Fibroblast of lung (primary cell): Measurements from ENCODE around the gene GRK4. TPM values are rescaled to one million over a fixed set of nuclear protein-coding genes. Genes with fewer than 3 reads are reported as not detected.
A peak's percentile ranks its signal among the peaks of the same experiment; 100 is the strongest.

Experiments used
- DNase-seq, 2 donors: peaks; one replicate each; pipeline versions ENCODE4 v3.0.0 to v3.0.0-alpha.2; 2010; ENCODE audit warnings: low read depth in 2 of 2
- H2AFZ ChIP-seq: 2 replicates; pipeline ENCODE4 v1.5.1; 2012; ENCODE audit warnings: low read length, control low read depth, inconsistent platforms
- H3K27ac ChIP-seq: 2 replicates; pipeline ENCODE4 v1.5.1; 2011; ENCODE audit warnings: low read length, control low read depth; ENCODE audit not compliant: insufficient read depth
- H3K27me3 ChIP-seq: 2 replicates; pipeline ENCODE4 v1.5.1; 2011; ENCODE audit warnings: mild to moderate bottlenecking, low read length; ENCODE audit not compliant: control insufficient read depth, insufficient read depth
- H3K36me3 ChIP-seq: 2 replicates; pipeline ENCODE4 v1.5.1; 2011; ENCODE audit warnings: low read length; ENCODE audit not compliant: control insufficient read depth, insufficient read depth
- H3K4me1 ChIP-seq: 2 replicates; pipeline ENCODE4 v1.5.1; 2011; ENCODE audit warnings: low read length; ENCODE audit not compliant: control insufficient read depth, insufficient read depth; ENCODE audit errors: extremely low read depth
- H3K4me2 ChIP-seq: 2 replicates; pipeline ENCODE4 v1.5.1; 2011; ENCODE audit warnings: low read length, control low read depth; ENCODE audit not compliant: insufficient read depth; ENCODE audit errors: extremely low read depth
- H3K4me3 ChIP-seq, 4 experiments: fragments of 200-600 bp in 1 of 4; sonication (generic) in 1 of 4; replicated peaks in 1 of 4; 2 replicates each; pipeline ENCODE4 v1.5.1; 2011 to 2016; ENCODE audit warnings: low read length in 4 of 4, low read depth in 3 of 4, mild to moderate bottlenecking in 3 of 4, control low read depth in 2 of 4, inconsistent platforms in 1 of 4, mixed read lengths in 1 of 4; ENCODE audit not compliant: insufficient read depth in 1 of 4; ENCODE audit errors: control extremely low read depth in 1 of 4
- H3K79me2 ChIP-seq: 2 replicates; pipeline ENCODE4 v1.5.1; 2012; ENCODE audit warnings: mild to moderate bottlenecking, low read length, inconsistent platforms; ENCODE audit not compliant: control insufficient read depth, insufficient read depth
- H3K9ac ChIP-seq: 2 replicates; pipeline ENCODE4 v1.5.1; 2011; ENCODE audit warnings: mild to moderate bottlenecking, low read length, control low read depth; ENCODE audit not compliant: insufficient read depth
- H3K9me3 ChIP-seq: 2 replicates; pipeline ENCODE4 v1.5.1; 2012; ENCODE audit warnings: low read depth, low read length; ENCODE audit not compliant: control insufficient read depth, insufficient read depth
- H4K20me1 ChIP-seq: 2 replicates; pipeline ENCODE4 v1.5.1; 2011; ENCODE audit warnings: low read length; ENCODE audit not compliant: control insufficient read depth, insufficient read depth; ENCODE audit errors: extremely low read depth
- CTCF ChIP-seq, 2 donors: IDR thresholded peaks in 1 of 2; conservative IDR thresholded peaks in 1 of 2; 1 replicate in 1 of 2; 2 replicates in 1 of 2; pipeline ENCODE4 v1.5.1; 2011 to 2012; ENCODE audit warnings: low read length in 2 of 2, control low read depth in 1 of 2, inconsistent platforms in 1 of 2, low read depth in 1 of 2, mild to moderate bottlenecking in 1 of 2
- EZH2 ChIP-seq: IDR thresholded peaks from 2 replicates; pipeline ENCODE4 v1.5.1; 2012; ENCODE audit warnings: low read length, control low read depth, mild to moderate bottlenecking; ENCODE audit errors: missing control alignments
- polyA plus RNA-seq, 2 donors: library from polyadenylated mRNA; depleted of rRNA in 1 of 2; stranded (reverse) in 1 of 2; unstranded in 1 of 2; fragments of >200 nt; gene quantifications; 2 replicates each; pipeline ENCODE4 v1.2.1, GENCODE V29; 2011 to 2012; ENCODE audit warnings: missing spikeins in 1 of 2
- total RNA-seq: library from RNA; depleted of rRNA; stranded (reverse); fragments of >200 nt; gene quantifications from 2 replicates; pipeline ENCODE4 v1.2.1, GENCODE V29; 2014

Gene GRK4
- total and polyA plus RNA-seq, 2 donors (not counting 1 experiment from before 2014, with no cell fraction given): 4.4 to 5.9 TPM

GRCh38 chr4:3013323-3013722 is 50.0 kb downstream of the GRK4 start:
- H3K4me3 ChIP-seq: no peak overlapping the region
- H3K27me3 ChIP-seq: no peaks in the 10 kb centered on the region
- H2AFZ ChIP-seq: no peak overlapping the region
- DNase-seq: no peak
- H3K9ac ChIP-seq: no peak overlapping the region
- no peak overlapping the region for H3K27ac ChIP-seq
- H3K4me2 ChIP-seq: no peak overlapping the region
- no peaks in the 10 kb centered on the region for H3K9me3 ChIP-seq
- no peaks in the 10 kb centered on the region for H3K36me3 ChIP-seq
- H3K4me1 ChIP-seq: peaks cover 9% of the 10 kb centered on the region
- H4K20me1 ChIP-seq: no peaks in the 10 kb centered on the region
- H3K79me2 ChIP-seq: no peaks in the 10 kb centered on the region
- TF ChIP-seq EZH2 (no peak), CTCF (conservative IDR thresholded peaks at IDR 0.05 in 1 of 2, IDR thresholded peaks at IDR 0.05 in 1 of 2; ENCODE audit: low read depth in 1 of 2, low read length in 2 of 2) (no peak)

GRCh38 chr4:3013839-3014350 is 50.5 kb downstream of the GRK4 start:
- H3K4me3 ChIP-seq: no peak overlapping the region
- no peak overlapping the region for H3K4me2 ChIP-seq
- no peak overlapping the region for H3K27ac ChIP-seq
- no peaks in the 10 kb centered on the region for H3K36me3 ChIP-seq
- no peaks in the 10 kb centered on the region for H3K27me3 ChIP-seq
- no peaks in the 10 kb centered on the region for H3K79me2 ChIP-seq
- H3K9ac ChIP-seq: no peak overlapping the region
- no peaks in the 10 kb centered on the region for H3K9me3 ChIP-seq
- TF ChIP-seq CTCF (conservative IDR thresholded peaks at IDR 0.05 in 1 of 2, IDR thresholded peaks at IDR 0.05 in 1 of 2; ENCODE audit: low read depth in 1 of 2, low read length in 2 of 2): no peak
- no peak for TF ChIP-seq EZH2
- no peak overlapping the region for H2AFZ ChIP-seq
- no peaks in the 10 kb centered on the region for H4K20me1 ChIP-seq
- no peak for DNase-seq
- peaks cover 9% of the 10 kb centered on the region for H3K4me1 ChIP-seq

- Histone ChIP-seq H3K9me3 (no peaks in the 10 kb centered on the region), H3K4me2 (no peak overlapping the region), H2AFZ (no peak overlapping the region), H3K79me2 (no peaks in the 10 kb centered on the region), H3K27ac (no peak overlapping the region), H3K27me3 (no peaks in the 10 kb centered on the region), H3K36me3 (no peaks in the 10 kb centered on the region), H4K20me1 (no peaks in the 10 kb centered on the region), H3K4me1 (no peaks in the 10 kb centered on the region), H3K9ac (no peak overlapping the region), H3K4me3 (no peak overlapping the region)
- TF ChIP-seq CTCF (conservative IDR thresholded peaks at IDR 0.05 in 1 of 2, IDR thresholded peaks at IDR 0.05 in 1 of 2; ENCODE audit: low read depth in 1 of 2, low read length in 2 of 2) (no peak), EZH2 (no peak)
- DNase-seq: peak in 1 of 2 donors; percentile 22
Measured at GRCh38 chr4:3016961-3017360, 53.6 kb downstream of the GRK4 start.
